BLaER1 treated with 17β-estradiol and CSF1 and Interleukin-3, amounts not matched to agents 10 nM and 100 nM (cell line): ENCODE data around the gene C14orf119.

Experiments
- H3K27ac ChIP-seq, 11 experiments: shearing (Covaris generic); formaldehyde crosslinking; 2 replicates each; pipeline ENCODE4 v1.8.1; 2022
- H3K27me3 ChIP-seq, 11 experiments: shearing (Covaris generic); formaldehyde crosslinking; 2 replicates each; pipeline ENCODE4 v1.8.1; 2022
- H3K36me3 ChIP-seq, 11 experiments: shearing (Covaris generic); formaldehyde crosslinking; 2 replicates each; pipeline ENCODE4 v1.8.1; 2022
- H3K4me1 ChIP-seq, 10 experiments: shearing (Covaris generic); formaldehyde crosslinking; 2 replicates each; pipeline ENCODE4 v1.8.1; 2022
- H3K4me2 ChIP-seq, 11 experiments: shearing (Covaris generic); formaldehyde crosslinking; 2 replicates each; pipeline ENCODE4 v1.8.1; 2022
- H3K4me3 ChIP-seq, 10 experiments: shearing (Covaris generic); formaldehyde crosslinking; 2 replicates each; pipeline ENCODE4 v1.8.1; 2022
- H3K9ac ChIP-seq, 11 experiments: shearing (Covaris generic); formaldehyde crosslinking; 2 replicates each; pipeline ENCODE4 v1.8.1; 2022
- H3K9me3 ChIP-seq, 11 experiments: shearing (Covaris generic); formaldehyde crosslinking; replicated peaks in 1 of 11; 2 replicates each; pipeline ENCODE4 v1.8.1; 2022
- H4K20me1 ChIP-seq, 11 experiments: shearing (Covaris generic); formaldehyde crosslinking; 2 replicates each; pipeline ENCODE4 v1.8.1; 2022
- Cebpa-rat ChIP-seq, 11 experiments: shearing (Covaris generic); IDR thresholded peaks; 2 replicates each; pipeline ENCODE4 v1.8.1; 2022

C14orf119 gene

DNA sequence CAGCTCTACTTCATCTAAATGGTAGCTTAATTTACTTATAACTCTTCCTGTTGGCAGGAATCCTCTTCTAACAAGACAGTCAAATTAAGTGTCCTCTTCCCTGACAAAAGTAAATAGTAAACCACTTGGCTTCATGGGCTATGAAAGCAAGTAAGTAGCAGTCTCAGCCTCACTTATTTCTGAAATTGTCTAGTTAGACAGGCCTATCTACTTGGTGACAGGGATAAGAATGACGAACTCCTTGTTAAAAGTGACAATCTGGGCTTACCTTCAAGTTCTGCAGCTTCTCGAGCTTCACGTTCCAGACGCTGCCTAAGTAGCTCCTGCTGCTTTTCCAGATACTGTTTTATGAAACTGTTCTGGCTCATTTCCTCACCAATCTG is 5.1 kb upstream of the C14orf119 start:
- no peak overlapping the region for H3K27ac ChIP-seq
- H4K20me1 ChIP-seq, result peaks cover 44 to 83% (median 74%) of the 10 kb centered on the region in 11 experiments; a peak in 21 of 22 replicates
- peaks cover 11 to 68% (median 16%) of the 10 kb centered on the region in 10 experiments for H3K4me1 ChIP-seq
- no peaks in the 10 kb centered on the region for H3K9me3 ChIP-seq
- TF ChIP-seq Cebpa-rat (IDR thresholded peaks at IDR 0.05), result no peak
- H3K4me2 ChIP-seq, result no peak overlapping the region
- no peak overlapping the region for H3K4me3 ChIP-seq
- peaks cover 77 to 84% (median 83%) of the 10 kb centered on the region in 11 experiments for H3K36me3 ChIP-seq
- no peaks in the 10 kb centered on the region for H3K27me3 ChIP-seq
- H3K9ac ChIP-seq, result peak overlapping the region in 3 of 11 experiments; percentile 7 to 35 (median 22); a peak in 2 of 22 replicates

DNA sequence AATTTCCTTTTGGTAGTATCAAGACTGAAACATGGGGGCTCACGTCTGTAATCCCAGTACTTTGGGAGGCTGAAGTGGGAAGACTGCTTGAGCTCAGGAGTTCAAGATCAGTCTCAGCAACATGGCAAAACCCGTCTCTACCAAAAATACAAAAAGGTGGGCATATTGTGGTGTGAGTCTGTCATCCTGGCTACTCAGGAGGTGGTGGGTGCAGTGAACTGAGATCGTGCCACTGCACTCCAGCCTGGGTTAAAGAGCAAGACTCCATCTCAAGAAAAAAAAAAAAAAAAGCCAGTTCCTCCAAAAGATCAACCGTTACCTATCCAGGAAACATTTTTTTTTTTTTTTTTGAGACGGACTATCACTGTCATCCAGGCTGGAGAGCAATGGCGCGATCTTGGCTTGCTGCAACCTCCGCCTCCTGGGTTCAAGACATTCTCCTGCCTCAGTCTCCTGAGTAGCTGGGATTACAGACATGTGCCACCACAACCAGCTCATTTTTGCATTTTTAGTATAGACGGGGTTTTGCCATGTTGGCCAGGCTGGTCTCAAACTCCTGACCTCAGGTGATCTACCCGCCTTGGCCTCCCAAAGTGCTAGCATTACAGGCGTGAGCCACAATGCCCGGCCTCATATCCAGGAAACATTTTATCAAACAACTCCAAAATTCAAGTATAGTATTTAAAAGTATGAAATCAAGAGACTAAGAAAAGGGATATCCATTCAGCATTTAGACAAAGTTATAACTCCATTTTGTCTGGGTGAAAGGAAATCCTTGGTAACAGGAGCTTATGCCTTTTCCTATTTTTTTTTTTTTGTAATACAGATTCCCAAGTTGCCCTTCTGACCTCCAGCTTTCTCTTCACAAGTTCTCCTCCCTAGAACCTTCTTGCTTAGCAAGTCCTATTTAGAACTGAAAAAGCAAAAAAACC is 3.7 kb upstream of the C14orf119 start:
- H3K4me3 ChIP-seq, result no peak overlapping the region
- peaks cover 68 to 71% (median 70%) of the 10 kb centered on the region in 11 experiments for H3K36me3 ChIP-seq
- peak overlapping the region in 2 of 11 experiments; percentile 0 to 28; a peak in 4 of 22 replicates for H3K9ac ChIP-seq
- peaks cover 40 to 72% (median 61%) of the 10 kb centered on the region in 11 experiments; a peak in 21 of 22 replicates for H4K20me1 ChIP-seq
- no peak overlapping the region; a peak in 1 of 22 replicates for H3K4me2 ChIP-seq
- no peaks in the 10 kb centered on the region for H3K9me3 ChIP-seq
- no peak for TF ChIP-seq Cebpa-rat (IDR thresholded peaks at IDR 0.05)
- peaks cover 16 to 57% (median 21%) of the 10 kb centered on the region in 10 experiments for H3K4me1 ChIP-seq
- no peaks in the 10 kb centered on the region for H3K27me3 ChIP-seq
- H3K27ac ChIP-seq, result no peak overlapping the region

DNA sequence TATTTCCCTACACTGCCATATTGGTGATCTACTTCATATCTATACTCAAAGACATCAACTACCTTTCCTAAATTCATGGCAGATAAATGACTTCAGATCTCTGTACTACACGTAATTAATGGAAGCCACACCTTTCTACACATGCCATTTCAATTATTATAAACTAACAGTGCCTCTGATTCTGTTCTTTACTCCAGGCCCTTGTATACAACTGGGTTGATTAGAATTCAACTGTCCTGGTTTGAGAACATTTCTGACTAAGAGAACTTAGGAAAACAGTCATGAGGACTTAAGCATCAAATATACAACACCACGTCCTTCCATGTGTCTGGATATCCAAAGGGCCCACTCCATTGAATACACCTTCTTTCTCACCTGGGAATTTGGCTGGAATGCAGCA is 2.2 kb upstream of the C14orf119 start:
- Histone ChIP-seq H4K20me1 (peaks cover 34 to 72% (median 63%) of the 10 kb centered on the region in 11 experiments; a peak in 21 of 22 replicates), H3K4me3 (peak overlapping the region in 8 of 10 experiments; percentile 71 to 93 (median 84); a peak in 11 of 20 replicates), H3K4me1 (peaks cover 29 to 57% (median 33%) of the 10 kb centered on the region in 10 experiments), H3K36me3 (peaks cover 59 to 69% (median 65%) of the 10 kb centered on the region in 11 experiments), H3K27me3 (no peaks in the 10 kb centered on the region), H3K27ac (no peak overlapping the region), H3K9me3 (no peaks in the 10 kb centered on the region), H3K9ac (peak overlapping the region in 10 of 11 experiments; percentile 90 to 99 (median 97); a peak in 14 of 22 replicates), H3K4me2 (peak overlapping the region; percentile 82 to 99 (median 92))
- no peak for TF ChIP-seq Cebpa-rat (IDR thresholded peaks at IDR 0.05)

DNA sequence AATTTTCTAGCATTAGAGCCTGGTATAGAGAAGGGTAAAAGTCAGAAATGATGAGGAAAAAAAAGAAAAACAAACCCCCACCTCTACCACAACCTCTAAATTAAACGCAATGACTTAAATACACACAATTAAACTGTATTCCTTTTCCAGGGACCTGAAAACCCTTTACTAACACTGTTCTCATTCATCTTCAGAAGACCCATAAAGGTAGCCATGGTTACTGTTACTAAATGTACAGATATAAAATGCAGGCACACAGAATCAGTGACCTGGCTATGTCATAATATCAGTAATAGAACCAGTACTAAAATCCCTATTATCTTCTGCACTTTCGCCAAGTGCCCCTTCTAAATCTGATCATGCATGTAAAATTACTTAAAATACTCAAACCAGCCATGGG is 1.8 kb upstream of the C14orf119 start:
- Histone ChIP-seq H3K36me3 (peaks cover 59 to 69% (median 65%) of the 10 kb centered on the region in 11 experiments), H3K4me1 (peaks cover 29 to 58% (median 34%) of the 10 kb centered on the region in 10 experiments), H3K9me3 (no peaks in the 10 kb centered on the region), H3K4me3 (peak overlapping the region; percentile 71 to 96 (median 86)), H3K27ac (peak overlapping the region in 7 of 11 experiments; percentile 91 to 99 (median 97); a peak in 10 of 22 replicates), H3K4me2 (peak overlapping the region; percentile 82 to 99 (median 92)), H4K20me1 (peaks cover 34 to 72% (median 64%) of the 10 kb centered on the region in 11 experiments; a peak in 21 of 22 replicates), H3K27me3 (no peaks in the 10 kb centered on the region), H3K9ac (peak overlapping the region; percentile 90 to 99 (median 97))
- no peak for TF ChIP-seq Cebpa-rat (IDR thresholded peaks at IDR 0.05)

DNA sequence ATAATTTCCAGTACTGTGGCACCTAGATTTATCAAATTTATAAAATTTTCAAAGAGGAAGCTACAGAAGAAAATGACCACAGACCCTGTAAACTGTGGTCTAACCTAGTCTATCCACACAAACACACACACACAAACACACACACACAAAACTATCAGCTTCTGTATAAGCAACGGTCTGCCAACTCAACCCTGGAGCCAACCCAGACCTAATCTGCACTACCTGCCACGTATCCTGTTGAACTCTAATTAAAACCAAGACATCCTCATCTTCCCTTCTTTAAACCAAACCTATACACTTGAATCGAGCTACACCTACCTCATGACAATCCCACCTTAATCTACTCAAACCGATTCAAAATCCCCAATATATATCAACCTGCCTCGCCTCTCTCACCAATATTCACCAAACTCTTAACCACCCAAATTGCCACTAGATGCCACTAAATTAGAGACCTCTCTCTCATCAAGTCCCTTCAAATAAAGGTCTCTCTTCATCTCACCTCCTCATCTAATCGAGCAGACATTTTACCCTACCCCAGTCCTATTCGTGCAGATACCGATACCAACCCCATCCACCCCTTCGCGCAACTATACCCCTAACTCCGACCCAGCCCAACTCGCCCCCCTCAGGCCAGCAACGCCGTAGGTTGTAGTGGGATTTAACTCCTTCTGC is 1.2 kb upstream of the C14orf119 start:
- Histone ChIP-seq H3K36me3 (peaks cover 59 to 69% (median 65%) of the 10 kb centered on the region in 11 experiments), H3K27me3 (no peaks in the 10 kb centered on the region), H3K27ac (peak overlapping the region; percentile 91 to 99 (median 97)), H3K9me3 (no peaks in the 10 kb centered on the region), H4K20me1 (peaks cover 34 to 78% (median 70%) of the 10 kb centered on the region in 11 experiments; a peak in 21 of 22 replicates), H3K4me3 (peak overlapping the region; percentile 71 to 96 (median 86)), H3K9ac (peak overlapping the region; percentile 90 to 99 (median 97)), H3K4me2 (peak overlapping the region; percentile 82 to 99 (median 92)), H3K4me1 (peaks cover 29 to 63% (median 34%) of the 10 kb centered on the region in 10 experiments)
- TF ChIP-seq Cebpa-rat (IDR thresholded peaks at IDR 0.05), result no peak

DNA sequence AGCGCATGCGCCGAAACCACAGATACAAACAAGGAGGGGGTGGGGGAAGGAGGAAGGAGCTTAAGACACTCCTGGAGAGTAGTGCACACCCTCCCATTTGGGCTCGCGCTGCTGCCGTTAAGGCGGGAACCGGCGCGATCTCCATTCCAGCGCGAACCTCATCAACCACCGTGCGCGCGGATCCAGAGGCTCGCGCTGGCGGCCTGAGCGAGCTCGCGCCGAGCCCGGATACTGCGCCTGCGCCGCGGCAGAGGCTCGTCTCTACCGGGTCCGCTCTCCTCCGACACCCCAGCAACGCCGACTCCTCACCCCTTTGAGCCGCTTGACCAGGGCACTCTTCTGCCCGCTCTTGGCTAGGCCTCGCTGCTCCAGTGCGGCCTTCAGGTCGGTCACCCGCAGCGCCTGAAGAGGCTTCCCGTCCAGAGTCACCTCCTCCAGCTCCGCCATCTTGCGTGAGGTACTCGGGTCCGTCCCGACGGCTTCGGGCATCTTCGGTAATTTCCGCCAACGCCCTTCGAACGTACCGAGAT is 574 bp upstream of the C14orf119 start, which contains the start of gene ACIN1:
ACIN1 (minus strand) TSS at position 471 of the 530 bp plus-strand sequence; CDS start at position 447, 24 bp downstream.
- peak within 1 kb of the TSS; percentile 91 to 99 (median 97) for H3K27ac ChIP-seq
- no peaks in the 10 kb centered on the region for H3K27me3 ChIP-seq
- H3K4me1 ChIP-seq, result peaks cover 29 to 69% (median 34%) of the 10 kb centered on the region in 10 experiments
- no peaks in the 10 kb centered on the region for H3K9me3 ChIP-seq
- H3K9ac ChIP-seq, result peak within 1 kb of the TSS; percentile 90 to 99 (median 97)
- peaks cover 54 to 67% (median 63%) of the 10 kb centered on the region in 11 experiments for H3K36me3 ChIP-seq
- H3K4me3 ChIP-seq, result peak within 1 kb of the TSS; percentile 72 to 96 (median 86)
- peak within 1 kb of the TSS; percentile 86 to 99 (median 94) for H3K4me2 ChIP-seq
- H4K20me1 ChIP-seq, result peaks cover 34 to 80% (median 70%) of the 10 kb centered on the region in 11 experiments; a peak in 21 of 22 replicates
- TF ChIP-seq Cebpa-rat (IDR thresholded peaks at IDR 0.05), result no peak

DNA sequence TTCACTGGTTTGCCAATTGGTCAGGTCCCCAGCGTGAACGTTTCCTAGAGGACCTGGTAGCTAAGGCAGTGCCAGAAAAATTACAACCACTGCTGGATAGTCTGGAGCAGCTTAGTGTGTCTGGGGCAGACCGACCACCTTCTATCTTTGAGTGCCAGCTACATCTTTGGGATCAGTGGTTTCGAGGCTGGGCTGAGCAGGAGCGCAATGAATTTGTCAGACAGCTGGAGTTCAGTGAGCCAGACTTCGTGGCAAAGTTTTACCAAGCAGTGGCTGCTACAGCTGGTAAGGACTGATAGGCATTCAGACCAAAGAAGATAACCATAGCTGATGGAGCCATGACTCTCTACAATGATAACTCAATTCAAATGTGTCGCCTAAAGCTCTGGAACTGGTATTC is 2.5 kb downstream of the C14orf119 start:
- Histone ChIP-seq H3K36me3 (peaks cover 24 to 43% (median 33%) of the 10 kb centered on the region in 11 experiments), H3K9ac (no peak overlapping the region), H3K4me1 (peaks cover 33 to 67% (median 47%) of the 10 kb centered on the region in 10 experiments), H3K27me3 (no peaks in the 10 kb centered on the region), H3K4me3 (peak overlapping the region in 3 of 10 experiments; percentile 75 to 84 (median 80); a peak in 5 of 20 replicates), H3K4me2 (peak overlapping the region in 10 of 11 experiments; percentile 84 to 97 (median 87); a peak in 14 of 22 replicates), H3K9me3 (no peaks in the 10 kb centered on the region), H3K27ac (no peak overlapping the region), H4K20me1 (peaks cover 18 to 75% (median 51%) of the 10 kb centered on the region in 11 experiments; a peak in 21 of 22 replicates)
- TF ChIP-seq Cebpa-rat (IDR thresholded peaks at IDR 0.05), result no peak

DNA sequence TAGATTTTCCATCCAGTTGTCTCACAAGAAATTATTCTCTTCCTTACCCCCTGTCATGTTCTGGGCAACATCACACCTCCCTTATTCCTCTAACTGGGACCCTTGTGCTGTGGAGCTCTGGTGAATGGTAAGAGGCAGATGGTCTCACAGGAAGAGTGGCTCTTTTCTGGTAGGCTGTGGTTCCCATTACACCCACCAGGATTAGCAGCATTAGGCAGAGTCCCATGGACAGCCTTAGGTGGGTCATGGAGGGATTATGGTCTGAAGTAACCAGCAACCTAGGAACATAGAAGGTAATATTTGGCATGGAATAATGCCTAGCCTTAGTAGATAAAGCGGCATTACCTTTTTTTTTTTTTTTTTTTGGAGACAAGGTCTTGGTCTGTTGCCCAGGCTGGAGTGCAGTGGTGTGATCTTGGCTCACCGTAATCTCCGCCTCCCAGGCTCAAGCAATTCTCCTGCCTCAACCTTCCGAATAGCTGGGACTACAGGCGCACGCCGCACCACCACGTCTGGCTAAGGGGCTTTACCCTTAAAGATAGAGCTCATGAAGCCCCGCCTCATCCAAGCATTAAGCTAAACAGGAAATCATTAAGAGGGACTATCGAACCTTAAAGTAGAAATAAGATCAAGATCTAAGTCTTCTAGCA is 4.0 kb downstream of the C14orf119 start:
- H3K27me3 ChIP-seq, result no peaks in the 10 kb centered on the region
- TF ChIP-seq Cebpa-rat (IDR thresholded peaks at IDR 0.05), result no peak
- H4K20me1 ChIP-seq, result peaks cover 3 to 60% (median 36%) of the 10 kb centered on the region in 11 experiments; a peak in 20 of 22 replicates
- H3K36me3 ChIP-seq, result peaks cover 16 to 34% (median 27%) of the 10 kb centered on the region in 11 experiments
- peak overlapping the region in 2 of 11 experiments; percentile 1 to 92; a peak in 1 of 22 replicates for H3K4me2 ChIP-seq
- no peaks in the 10 kb centered on the region for H3K9me3 ChIP-seq
- no peak overlapping the region for H3K4me3 ChIP-seq
- no peak overlapping the region for H3K9ac ChIP-seq
- H3K4me1 ChIP-seq, result peaks cover 20 to 57% (median 33%) of the 10 kb centered on the region in 10 experiments
- no peak overlapping the region for H3K27ac ChIP-seq
